Fibroblast of lung (primary cell): ENCODE measurements around the gene CTNNB1.

ENCODE experiments used
- CTCF ChIP-seq, 2 donors: IDR thresholded peaks in 1 of 2; conservative IDR thresholded peaks in 1 of 2; 1 replicate in 1 of 2; 2 replicates in 1 of 2; pipeline ENCODE4 v1.5.1; 2011 to 2012; ENCODE audit warnings: low read length in 2 of 2, control low read depth in 1 of 2, inconsistent platforms in 1 of 2, low read depth in 1 of 2, mild to moderate bottlenecking in 1 of 2
- EZH2 ChIP-seq: IDR thresholded peaks from 2 replicates; pipeline ENCODE4 v1.5.1; 2012; ENCODE audit warnings: low read length, control low read depth, mild to moderate bottlenecking; ENCODE audit errors: missing control alignments

DNA sequence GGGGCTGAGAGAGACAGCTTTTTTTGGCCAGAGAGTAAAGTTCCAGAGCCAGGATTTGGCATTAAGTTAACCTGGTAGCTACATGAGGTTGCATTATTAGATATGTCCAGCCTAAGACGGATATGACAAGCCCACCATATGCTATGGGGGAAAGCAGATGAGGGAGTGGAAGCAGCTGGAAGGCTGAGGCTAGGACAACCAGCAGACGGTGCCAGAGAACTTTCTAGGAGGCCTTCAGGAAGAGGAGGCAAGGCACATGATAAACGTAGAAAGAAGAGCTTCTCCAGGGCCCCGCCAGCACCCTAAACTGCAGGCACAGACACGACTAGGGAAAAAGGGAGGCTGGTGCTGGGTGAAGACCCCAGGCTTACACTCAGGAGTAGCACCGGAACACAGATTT lies 87.0 kb downstream of the CTNNB1 start:
- TF ChIP-seq CTCF (conservative IDR thresholded peaks at IDR 0.05 in 1 of 2, IDR thresholded peaks at IDR 0.05 in 1 of 2; ENCODE audit: low read depth in 1 of 2, low read length in 2 of 2) (no peak), EZH2 (no peak)
